PFSK-1 (cell line): ENCODE measurements around the gene FOXK1.

Experiments used
- FOXP2 ChIP-seq: optimal IDR thresholded peaks from 2 replicates; pipeline ENCODE3; 2011; ENCODE audit warnings: borderline replicate concordance, control low read depth, inconsistent platforms; ENCODE audit not compliant: insufficient read depth; ENCODE audit errors: extremely low read length, extremely low read depth
- POLR2AphosphoS5 ChIP-seq: IDR thresholded peaks from 2 replicates; pipeline ENCODE4 v1.6.1; 2012; ENCODE audit warnings: low read depth, mild to moderate bottlenecking, control low read depth, low read length, moderate library complexity
- SIN3A ChIP-seq: IDR thresholded peaks from 2 replicates; pipeline ENCODE4 v1.6.1; 2012; ENCODE audit warnings: mild to moderate bottlenecking, low read length, moderate library complexity, borderline replicate concordance; ENCODE audit not compliant: insufficient read depth
- TAF1 ChIP-seq: IDR thresholded peaks from 2 replicates; pipeline ENCODE4 v1.6.1; 2012; ENCODE audit warnings: low read length, control low read depth, borderline replicate concordance; ENCODE audit not compliant: insufficient read depth
- TF ChIP-seq, protein P1 (sequence below), 2 experiments: IDR thresholded peaks; 2 replicates each; pipeline versions ENCODE4 v1.6.1 to v1.8.0; 2011 to 2012; ENCODE audit warnings: low read depth in 2 of 2, low read length in 2 of 2, control low read depth in 1 of 2, inconsistent platforms in 1 of 2, mild to moderate bottlenecking in 1 of 2, moderate library complexity in 1 of 2; ENCODE audit not compliant: insufficient read depth in 1 of 2

Gene FOXK1

DNA sequence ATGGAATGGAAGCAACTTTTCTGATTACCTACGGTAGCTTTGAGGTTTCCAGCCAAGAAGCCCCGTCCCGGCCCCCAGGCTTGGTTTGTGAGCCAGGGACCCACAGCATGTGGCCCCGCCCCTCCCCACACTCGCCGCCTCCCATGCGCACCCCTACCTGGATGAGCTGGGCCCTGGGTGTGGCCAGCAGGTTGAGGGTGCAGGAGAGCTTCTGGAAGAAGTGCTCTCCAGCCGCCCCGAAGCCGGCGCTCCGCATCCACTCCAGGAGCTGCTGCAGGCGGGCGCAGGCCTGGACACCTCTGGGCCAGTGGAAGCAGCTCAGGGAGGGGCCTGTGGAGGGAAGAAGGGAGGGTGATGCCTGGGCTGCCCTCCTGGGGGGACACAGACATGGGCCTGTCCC lies 133.0 kb downstream of the FOXK1 start:
- TF ChIP-seq FOXP2 (no peak), SIN3A (no peak), POLR2AphosphoS5 (no peak), TAF1 (no peak)
- TF ChIP-seq, protein P1, sequence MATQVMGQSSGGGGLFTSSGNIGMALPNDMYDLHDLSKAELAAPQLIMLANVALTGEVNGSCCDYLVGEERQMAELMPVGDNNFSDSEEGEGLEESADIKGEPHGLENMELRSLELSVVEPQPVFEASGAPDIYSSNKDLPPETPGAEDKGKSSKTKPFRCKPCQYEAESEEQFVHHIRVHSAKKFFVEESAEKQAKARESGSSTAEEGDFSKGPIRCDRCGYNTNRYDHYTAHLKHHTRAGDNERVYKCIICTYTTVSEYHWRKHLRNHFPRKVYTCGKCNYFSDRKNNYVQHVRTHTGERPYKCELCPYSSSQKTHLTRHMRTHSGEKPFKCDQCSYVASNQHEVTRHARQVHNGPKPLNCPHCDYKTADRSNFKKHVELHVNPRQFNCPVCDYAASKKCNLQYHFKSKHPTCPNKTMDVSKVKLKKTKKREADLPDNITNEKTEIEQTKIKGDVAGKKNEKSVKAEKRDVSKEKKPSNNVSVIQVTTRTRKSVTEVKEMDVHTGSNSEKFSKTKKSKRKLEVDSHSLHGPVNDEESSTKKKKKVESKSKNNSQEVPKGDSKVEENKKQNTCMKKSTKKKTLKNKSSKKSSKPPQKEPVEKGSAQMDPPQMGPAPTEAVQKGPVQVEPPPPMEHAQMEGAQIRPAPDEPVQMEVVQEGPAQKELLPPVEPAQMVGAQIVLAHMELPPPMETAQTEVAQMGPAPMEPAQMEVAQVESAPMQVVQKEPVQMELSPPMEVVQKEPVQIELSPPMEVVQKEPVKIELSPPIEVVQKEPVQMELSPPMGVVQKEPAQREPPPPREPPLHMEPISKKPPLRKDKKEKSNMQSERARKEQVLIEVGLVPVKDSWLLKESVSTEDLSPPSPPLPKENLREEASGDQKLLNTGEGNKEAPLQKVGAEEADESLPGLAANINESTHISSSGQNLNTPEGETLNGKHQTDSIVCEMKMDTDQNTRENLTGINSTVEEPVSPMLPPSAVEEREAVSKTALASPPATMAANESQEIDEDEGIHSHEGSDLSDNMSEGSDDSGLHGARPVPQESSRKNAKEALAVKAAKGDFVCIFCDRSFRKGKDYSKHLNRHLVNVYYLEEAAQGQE (IDR thresholded peaks at IDR 0.05; ENCODE audit: insufficient read depth in 1 of 2, low read depth in 2 of 2, low read length in 2 of 2), result no peak

DNA sequence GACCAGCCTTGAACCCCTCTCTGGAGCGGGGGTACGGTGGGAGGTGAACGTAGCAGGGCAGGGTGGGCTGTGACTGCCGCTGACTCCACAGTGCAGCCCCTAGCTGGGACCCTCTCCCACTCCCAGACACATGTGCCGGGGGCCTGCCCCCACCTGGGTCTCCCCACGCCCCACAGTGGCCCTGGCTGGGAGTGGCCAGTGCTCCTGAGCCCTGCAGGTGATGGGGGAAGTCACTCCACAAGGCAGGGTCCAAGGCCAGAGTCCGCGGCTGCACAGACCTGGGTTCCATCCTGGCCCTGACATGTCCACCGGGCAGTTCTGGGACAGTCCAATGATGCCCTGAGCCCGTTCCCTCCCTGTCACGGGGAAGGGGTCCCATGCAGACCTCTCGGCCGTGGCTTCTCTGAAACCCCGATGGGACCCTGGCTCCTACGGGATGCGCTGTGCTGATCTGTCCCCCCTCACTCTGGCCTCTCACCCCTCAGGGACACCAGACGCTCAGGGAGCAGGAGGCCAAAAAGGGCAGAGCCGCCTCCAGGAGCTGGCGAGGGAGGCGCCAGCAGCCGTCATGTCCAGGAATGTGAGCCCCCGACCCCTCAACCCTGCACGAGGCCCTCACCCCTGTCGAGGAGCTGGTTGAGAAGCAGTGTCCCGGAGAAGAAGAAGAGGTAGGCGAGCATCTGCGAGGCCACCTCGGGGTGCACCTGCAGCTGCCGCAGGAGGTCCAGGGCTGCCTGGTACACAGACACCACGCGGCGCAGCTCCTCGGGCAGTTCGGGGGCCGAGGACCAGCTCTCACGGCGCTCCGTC lies 133.7 kb downstream of the FOXK1 start:
- TF ChIP-seq SIN3A, result no peak
- TF ChIP-seq TAF1, result no peak
- TF ChIP-seq POLR2AphosphoS5, result no peak
- no peak for TF ChIP-seq FOXP2
- TF ChIP-seq, protein P1 (IDR thresholded peaks at IDR 0.05; ENCODE audit: insufficient read depth in 1 of 2, low read depth in 2 of 2, low read length in 2 of 2), result no peak

DNA sequence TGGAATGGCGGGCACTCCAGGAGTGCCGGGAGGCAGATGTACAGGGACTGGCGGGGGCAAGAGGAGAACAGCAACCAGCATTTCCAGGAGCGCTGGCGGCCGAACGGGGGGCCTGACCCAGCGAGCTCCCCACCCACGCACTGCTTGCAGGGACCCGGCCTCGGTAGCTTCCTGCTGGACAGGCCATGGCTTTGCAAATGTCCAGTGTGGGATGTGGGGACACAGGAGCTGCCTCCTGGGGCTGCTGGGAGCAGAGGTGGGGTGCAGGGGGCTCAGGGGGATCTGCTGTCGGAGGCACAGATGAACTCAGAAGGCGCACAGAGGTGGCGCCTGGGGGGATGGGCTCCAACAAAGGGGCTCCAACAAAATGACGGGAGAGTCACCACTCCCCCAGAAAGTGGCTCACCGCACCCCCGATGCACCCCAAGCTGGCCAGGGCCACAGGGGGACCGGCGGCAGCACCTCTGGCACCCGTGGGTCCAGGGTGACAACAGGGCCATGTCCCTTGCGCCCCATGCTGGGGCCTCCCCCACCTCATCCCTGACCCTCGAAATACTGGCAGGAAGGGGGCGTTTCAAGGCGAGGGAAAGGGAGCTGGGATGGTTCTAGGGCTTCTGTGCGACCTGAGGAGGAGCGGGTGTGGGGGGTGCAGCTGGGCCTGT lies 134.5 kb downstream of the FOXK1 start:
- TF ChIP-seq FOXP2 (no peak), TAF1 (no peak), SIN3A (no peak), POLR2AphosphoS5 (no peak)
- TF ChIP-seq, protein P1 (IDR thresholded peaks at IDR 0.05; ENCODE audit: insufficient read depth in 1 of 2, low read depth in 2 of 2, low read length in 2 of 2), result no peak

DNA sequence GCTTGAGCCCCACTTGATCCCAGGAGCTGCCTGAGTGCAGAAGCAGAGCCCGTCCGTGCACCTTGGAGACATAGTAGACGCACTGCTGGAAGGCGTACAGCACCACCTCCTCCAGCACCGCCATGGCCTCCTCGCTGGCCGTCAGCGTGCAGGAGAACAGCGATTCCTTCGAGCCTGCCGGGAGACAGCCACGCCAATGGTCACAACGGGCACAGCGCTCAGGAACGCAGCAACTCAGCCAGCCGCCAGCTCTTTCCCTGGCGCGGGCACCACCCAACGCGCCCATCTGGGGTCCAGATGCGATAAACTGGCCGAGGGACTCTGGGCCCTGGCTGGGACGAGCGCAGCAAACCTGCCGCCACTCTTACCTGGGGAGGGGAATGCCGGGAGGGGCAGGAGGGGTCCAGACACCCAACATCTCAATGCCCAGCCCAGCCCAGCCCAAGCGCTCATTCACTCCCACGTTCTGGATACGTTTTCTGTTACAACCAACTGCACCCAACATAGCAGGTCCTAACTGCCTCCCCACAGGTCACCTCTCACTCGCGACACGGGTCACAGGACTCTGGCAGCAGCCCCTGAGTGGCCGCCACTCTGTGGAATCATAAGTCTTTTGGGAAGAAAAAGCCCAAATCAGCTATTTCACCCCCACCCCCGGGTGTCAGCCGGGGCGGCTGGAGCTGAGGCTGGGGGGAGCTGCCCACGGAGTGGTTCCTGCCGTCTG lies 135.2 kb downstream of the FOXK1 start:
- no peak for TF ChIP-seq FOXP2
- no peak for TF ChIP-seq POLR2AphosphoS5
- no peak for TF ChIP-seq TAF1
- TF ChIP-seq, protein P1 (IDR thresholded peaks at IDR 0.05; ENCODE audit: insufficient read depth in 1 of 2, low read depth in 2 of 2, low read length in 2 of 2), result no peak
- TF ChIP-seq SIN3A, result no peak
